GF-D8 (cell line): ENCODE data around the gene H6PD.
A peak's percentile ranks its signal among the peaks of the same experiment; 100 is the strongest.

Experiments
- DNase-seq: peaks from one replicate; lab custom pipeline; 2025; lab: John Stamatoyannopoulos, UW

H6PD gene

GRCh38 chr1:9257851-9258250 lies 23.3 kb downstream of the H6PD start:
- DNase-seq = no peak

DNA sequence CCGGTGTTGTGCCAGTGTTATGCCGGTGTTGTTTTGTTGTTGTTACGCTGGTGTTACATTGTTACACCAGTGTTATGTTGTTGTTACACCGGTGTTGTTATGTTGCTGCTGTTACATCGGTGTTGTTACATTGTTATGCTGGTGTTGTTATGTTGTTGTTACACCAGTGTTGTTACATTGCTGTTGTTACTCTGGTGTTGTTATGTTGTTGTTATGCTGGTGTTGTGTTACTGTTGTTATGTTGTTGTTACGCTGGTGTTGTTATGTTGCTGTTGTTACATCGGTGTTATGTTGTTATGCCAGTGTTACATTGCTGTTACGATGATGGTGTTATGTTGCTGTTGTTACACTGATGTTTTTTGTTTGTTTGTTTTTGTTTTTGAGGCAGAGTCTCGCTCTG lies 24.1 kb downstream of the H6PD start:
- DNase-seq = no peak

DNA sequence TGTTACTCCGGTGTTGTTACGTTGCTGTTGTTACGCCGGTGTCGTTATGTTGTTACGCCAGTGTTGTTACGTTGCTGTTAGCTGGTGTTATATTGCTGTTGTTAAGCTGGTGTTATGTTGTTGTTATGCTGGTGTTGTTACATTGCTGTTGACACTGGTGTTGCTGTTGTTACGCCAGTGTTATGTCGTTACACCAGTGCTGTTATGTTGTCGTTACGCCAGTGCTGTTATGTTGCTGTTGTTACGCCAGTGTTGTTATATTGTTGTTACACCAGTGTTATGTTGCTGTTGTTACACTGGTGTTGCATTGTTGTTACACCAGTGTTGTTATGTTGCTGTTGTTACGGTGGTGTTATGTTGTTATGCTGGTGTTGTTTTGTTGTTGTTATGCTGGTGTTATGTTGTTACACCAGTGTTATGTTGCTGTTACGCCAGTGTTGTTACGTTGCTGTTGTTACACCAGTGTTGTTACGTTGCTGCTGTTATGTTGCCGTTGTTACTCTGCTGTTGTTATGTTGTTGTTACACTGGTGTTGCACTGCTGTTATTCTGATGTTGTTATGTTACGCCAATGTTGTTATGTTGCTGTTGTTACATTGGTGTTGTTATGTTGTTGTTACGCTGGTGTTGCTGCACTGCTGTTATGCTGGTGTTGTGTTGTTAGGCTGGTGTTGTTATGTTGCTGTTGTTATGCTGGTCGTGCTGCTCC lies 25.6 kb downstream of the H6PD start:
- no peak for DNase-seq

GRCh38 chr1:9261496-9261895 lies 26.9 kb downstream of the H6PD start:
- DNase-seq = no peak

- no peak for DNase-seq
Measured at GRCh38 chr1:9262096-9262986, 27.8 kb downstream of the H6PD start.

DNA sequence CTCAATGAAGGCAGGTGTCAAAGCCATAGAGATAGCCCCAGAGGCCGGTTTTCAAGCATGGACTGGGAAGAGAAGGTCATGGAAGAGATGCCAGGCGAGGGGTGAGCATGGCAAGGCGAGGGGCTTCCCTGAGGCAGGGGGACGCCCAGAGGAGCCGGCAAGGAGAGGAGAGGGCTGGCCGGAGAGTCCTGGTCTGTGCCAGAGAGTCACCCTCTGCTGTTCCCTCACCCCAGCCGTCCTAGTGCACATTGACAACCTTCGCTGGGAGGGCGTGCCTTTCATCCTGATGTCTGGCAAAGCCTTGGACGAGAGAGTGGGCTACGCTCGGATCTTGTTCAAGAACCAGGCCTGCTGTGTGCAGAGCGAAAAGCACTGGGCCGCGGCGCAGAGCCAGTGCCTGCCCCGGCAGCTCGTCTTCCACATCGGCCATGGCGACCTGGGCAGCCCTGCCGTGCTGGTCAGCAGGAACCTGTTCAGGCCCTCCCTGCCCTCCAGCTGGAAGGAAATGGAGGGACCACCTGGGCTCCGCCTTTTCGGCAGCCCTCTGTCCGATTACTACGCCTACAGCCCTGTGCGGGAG lies 28.8 kb downstream of the H6PD start:
- DNase-seq = no peak

- DNase-seq = no peak
Measured at GRCh38 chr1:9263984-9264872, 29.7 kb downstream of the H6PD start.

DNA sequence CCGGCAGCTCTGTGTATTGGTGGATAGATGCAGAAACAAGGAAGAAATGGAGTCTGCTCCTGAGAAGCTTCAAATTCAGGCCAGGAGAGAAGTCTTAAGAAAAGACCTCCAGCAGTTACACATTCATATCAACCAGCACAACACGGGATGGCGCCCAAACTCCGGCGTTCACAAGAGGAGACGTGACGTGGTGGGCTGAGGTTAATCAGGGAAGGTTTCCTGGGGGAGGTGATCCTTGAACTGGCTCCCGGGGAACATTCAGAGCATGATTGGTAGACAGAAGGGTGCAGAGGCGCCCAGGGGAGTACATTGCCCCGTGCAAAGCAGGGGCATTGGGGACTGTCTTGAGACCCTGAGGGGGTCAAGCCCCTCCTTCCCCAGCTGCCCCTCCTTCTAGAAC lies 30.5 kb downstream of the H6PD start:
- no peak for DNase-seq

DNA sequence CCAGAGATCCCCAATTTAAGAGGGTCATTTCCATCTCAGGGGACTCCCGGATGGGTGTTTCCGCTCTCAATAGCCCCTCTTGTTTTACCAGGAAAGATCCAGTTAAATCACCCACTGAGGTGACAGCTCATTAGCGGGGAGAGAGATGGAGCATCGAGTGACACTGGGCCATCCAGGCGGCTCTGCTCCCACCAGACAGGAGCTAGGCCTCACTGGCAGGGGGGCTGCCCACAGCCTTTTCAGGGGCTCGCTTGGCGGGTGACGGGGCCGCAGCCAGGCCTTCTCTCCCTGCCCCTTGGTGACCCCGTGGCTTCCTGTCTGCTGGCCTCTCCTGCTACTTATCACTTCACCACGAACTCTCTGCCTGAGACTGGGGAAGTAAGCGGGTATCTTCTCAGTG lies 31.4 kb downstream of the H6PD start:
- no peak for DNase-seq

- no peak for DNase-seq
Measured at GRCh38 chr1:9267352-9267686, 32.7 kb downstream of the H6PD start.

GRCh38 chr1:9267827-9268581 lies 33.4 kb downstream of the H6PD start:
- no peak for DNase-seq

DNA sequence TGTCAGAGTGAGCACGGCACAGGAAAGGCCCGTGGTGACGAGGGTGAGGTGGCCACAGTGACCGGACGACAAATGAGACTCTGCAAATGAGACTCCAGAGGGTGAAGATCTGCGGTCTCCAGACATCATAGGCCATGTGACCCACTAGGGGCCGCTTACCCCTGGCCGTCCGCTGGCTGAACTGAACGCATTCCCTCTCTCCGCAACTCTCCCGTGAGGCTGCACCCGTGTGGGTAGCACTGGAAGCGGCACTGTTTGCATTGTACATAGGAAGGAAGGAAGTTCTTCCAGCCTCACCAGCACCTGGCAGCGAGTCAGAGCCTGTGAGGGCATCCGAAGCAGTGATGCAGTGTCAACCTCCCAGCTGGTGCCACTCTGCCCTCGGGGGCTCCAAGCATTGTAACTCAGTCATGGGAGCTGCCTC lies 34.5 kb downstream of the H6PD start:
- no peak for DNase-seq

DNA sequence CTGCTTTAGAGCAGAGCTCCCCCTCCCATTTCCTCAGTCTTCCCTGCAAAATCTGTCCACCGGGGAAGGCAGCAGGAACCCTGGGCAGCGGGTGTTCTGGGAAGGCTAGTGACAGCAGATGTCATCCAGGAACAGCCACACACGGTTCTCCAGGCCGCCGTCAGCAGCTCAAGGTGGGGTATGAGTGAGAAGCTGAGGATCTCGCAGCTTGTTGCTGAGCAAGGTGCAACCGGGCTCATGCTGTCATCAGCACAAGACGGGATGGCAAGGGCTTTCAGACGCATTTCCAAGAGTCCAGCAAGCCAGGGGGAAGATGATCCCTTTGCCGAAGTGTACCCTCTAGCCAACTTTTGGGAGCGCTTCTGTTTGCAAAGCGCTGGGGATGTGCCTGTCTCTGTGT lies 35.1 kb downstream of the H6PD start:
- DNase-seq = no peak

DNA sequence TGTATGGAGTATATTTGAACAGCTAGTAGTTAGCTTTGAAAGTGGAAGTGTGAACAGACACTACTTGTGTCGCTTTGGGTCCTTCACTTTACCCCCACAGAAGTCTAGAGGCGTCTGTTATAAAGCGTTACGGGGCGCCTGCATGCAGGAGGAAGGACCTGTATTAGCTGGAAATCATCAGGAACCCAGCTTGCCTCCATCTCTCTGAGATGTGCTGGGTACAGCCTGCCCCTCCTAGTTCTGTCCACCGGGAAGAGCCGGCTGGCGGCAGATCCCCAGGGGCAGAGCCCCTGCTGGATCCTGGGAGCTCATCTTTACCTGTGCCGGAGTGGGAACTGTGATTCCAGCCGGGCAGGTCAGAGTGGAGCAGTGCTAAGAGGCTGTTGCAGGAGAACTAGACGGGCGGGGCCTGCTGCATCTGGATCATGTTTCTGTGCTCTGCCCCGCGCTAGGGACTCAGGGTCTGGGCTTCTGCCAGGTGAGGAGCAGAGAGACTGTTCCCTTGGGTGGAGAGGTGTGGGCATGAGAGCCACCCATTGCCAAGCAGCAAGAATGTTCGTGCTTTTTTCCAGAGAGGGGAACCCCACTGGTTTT lies 35.8 kb downstream of the H6PD start:
- DNase-seq = no peak

DNA sequence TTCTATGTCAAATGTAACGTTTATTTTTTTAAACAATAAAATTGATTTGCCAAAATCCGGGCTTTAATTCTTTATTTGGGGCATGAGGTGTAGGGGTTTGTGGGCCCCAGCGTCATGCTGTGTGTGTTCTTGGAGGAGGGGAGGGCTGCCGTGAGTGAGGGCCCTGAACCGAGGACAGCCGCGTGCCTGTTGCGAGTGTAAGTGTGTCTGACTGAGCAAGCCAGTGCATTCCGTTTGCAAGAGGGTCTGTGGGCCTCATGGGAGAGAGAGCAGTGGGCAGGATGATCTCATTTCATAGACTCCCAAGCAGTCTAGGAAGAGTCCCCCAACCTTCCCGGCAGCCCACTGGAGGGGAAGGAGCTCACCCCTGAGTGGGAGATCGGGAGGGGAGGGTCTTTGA lies 36.7 kb downstream of the H6PD start:
- no peak for DNase-seq

- no peak for DNase-seq
Measured at GRCh38 chr1:9271861-9272595, 37.5 kb downstream of the H6PD start.

- no peak for DNase-seq
Measured at GRCh38 chr1:9273177-9273576, 38.6 kb downstream of the H6PD start.

- DNase-seq = no peak
Measured at GRCh38 chr1:9275161-9275560, 40.6 kb downstream of the H6PD start.

DNA sequence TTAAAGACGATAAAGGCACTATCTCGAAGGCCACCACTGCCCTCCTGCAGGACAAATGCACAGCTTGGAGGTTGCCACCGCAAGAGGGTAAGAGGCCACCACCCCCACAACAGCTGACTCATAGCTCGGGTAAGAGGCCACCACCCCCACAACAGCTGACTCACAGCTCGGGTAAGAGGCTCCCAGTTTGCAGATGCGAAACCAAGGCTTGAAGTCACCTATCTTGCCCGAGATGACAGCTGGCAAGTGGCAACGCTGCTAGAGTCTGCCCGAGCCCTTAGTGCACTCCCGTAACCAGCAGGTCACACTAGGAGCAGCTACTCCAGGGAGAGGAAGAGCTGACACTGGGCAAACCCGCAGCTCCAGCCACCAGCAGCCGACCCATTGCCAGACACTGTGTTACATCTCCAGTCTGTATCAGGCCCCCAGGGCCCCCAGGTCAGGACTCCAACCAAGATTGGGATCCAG lies 41.0 kb downstream of the H6PD start:
- peak; percentile 79 for DNase-seq

- DNase-seq = no peak
Measured at GRCh38 chr1:9278116-9278515, 43.5 kb downstream of the H6PD start.
